Psoas muscle (tissue), 8 donors: ENCODE data around the gene SPTB. TPM values are rescaled to one million over a fixed set of nuclear protein-coding genes. Genes with fewer than 3 reads are reported as not detected.

ENCODE experiments used
- ATAC-seq, 4 donors: fragments of 200-7000 bp; cut with Tn5 transposase; one replicate each; pipeline ENCODE4 v1.9.1; 2020; ENCODE audit warnings: moderate library complexity in 3 of 4, mild to moderate bottlenecking in 2 of 4
- DNase-seq, 2 donors: peaks; one replicate each; pipeline ENCODE4 v3.0.0-alpha.2; 2020
- H3K27ac ChIP-seq: fragments of 200-600 bp; one replicate; pipeline ENCODE4 v1.8.0; 2022
- H3K27me3 ChIP-seq, 3 donors: fragments of 200-600 bp in 1 of 3; one replicate each; pipeline versions ENCODE4 v1.6.1 to v1.8.0; 2013 to 2022; ENCODE audit warnings: low read length in 2 of 3, mild to moderate bottlenecking in 2 of 3, moderate library complexity in 1 of 3; ENCODE audit not compliant: insufficient read depth in 3 of 3
- H3K36me3 ChIP-seq, 2 donors: fragments of 200-600 bp in 1 of 2; one replicate each; pipeline versions ENCODE4 v1.6.1 to v1.8.0; 2013 to 2022; ENCODE audit warnings: low read depth in 1 of 2, mild to moderate bottlenecking in 1 of 2, moderate library complexity in 1 of 2; ENCODE audit not compliant: insufficient read depth in 1 of 2
- H3K4me1 ChIP-seq: fragments of 200-600 bp; one replicate; pipeline ENCODE4 v1.8.0; 2022
- H3K4me3 ChIP-seq: fragments of 200-600 bp; one replicate; pipeline ENCODE4 v1.8.0; 2022; ENCODE audit warnings: mild to moderate bottlenecking
- H3K9me3 ChIP-seq: fragments of 200-600 bp; one replicate; pipeline ENCODE4 v1.8.0; 2022
- WGBS, 3 donors: extraction: QIAGEN DNeasy Blood & Tissue Kit; methylation state at CpG; one replicate each; pipeline versions ENCODE4 v1.1.6 to v1.1.7; 2013; 5-methylcytosine and 5-hydroxymethylcytosine counted together
- intact Hi-C, 2 donors: fragments of 100-400 bp; cut with DNase I; formaldehyde crosslinking; loops; one replicate each; pipeline versions ENCODE4 v1.11.0 to v1.14.2; 2022
- polyA plus RNA-seq, 3 donors: library from polyadenylated mRNA; stranded (reverse); fragments of 200-250 nt; gene quantifications; one replicate each; pipeline ENCODE4 v1.2.3, GENCODE V29; 2013
- total RNA-seq, 4 donors: library from RNA; stranded (reverse); fragmentation: NEBNext Ultra II Directional in 2 of 4; extraction: Animal tissue kit (Norgen Biotek cat#: 25700) in 2 of 4; gene quantifications; one replicate each; pipeline versions ENCODE4 v1.2.1 to v1.2.4, GENCODE V29; 2021 to 2023
- TF ChIP-seq, protein P1 (sequence below): fragments of 200-600 bp; IDR thresholded peaks from one replicate; pipeline ENCODE4 v1.8.0; 2022; ENCODE audit warnings: antibody characterized with exemption
- donor health status: healthy with polysubstance abuse.
- donor health status: DM: no; HTN: no; CAD: no; lungs with moderate emphysema.
- donor health status: Bipolar disorder and iron deficiency.
- donor health status: healthy.
- donor health status: DM: yes; HTN: yes; CAD: no.
- donor health status: DM: no; HTN: no; CAD: no.
- donor health status: DM: no; HTN: no; CAD: no.
- donor health status: DM: yes; HTN: yes; CAD: no.

SPTB gene
- total and polyA plus RNA-seq, 7 donors, result 43.4 to 540 (median 374) TPM

DNA sequence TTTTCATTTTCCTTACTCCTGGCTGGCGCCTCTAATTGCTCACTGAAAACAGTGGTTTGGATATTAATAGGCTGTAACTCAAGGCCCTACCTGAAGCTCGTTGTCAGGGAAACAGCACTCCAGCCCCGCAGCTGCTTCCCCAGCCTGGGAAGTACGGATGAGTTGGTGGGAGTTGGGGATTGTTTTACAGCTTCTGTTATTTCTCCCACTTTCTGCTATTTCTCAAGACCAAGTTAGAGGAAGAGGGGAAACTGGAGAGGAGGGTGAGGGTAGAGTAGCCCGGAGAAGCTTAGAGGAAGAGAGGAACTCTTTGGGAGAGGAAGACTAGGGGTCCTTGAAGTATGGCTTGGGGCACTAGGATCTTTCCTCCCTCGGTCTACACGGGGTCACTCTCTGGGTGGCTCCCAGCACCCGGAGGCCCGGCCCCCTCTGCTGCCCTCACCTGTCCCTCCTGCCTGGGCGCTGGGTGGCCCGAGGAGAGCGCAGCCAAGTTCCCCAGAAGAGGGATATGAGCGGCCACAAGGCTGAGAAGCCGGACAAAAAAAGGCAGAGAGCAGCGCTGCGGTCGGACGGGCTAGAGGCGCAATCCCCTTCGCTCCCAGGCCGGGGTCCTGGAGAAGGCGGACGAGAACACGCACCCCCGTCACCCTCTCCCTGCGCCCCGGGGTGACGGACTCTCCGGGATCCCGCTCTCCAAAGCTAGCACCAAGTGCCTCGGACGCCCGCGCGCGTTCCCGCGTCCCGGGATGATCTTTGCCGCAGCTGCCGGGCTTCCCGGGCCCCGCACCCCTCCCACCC lies 671 bp downstream of the SPTB start:
- Histone ChIP-seq H3K27ac (peak overlapping the region; percentile 98), H3K9me3 (no peaks in the 10 kb centered on the region), H3K4me1 (peaks cover 32% of the 10 kb centered on the region), H3K36me3 (peaks cover 0 to 27% of the 10 kb centered on the region in 2 donors), H3K27me3 (no peaks in the 10 kb centered on the region), H3K4me3 (peak overlapping the region; percentile 92)
- WGBS, 3 donors, result 3 to 5% (median 4%) methylated on average over 32 to 43 of the region's 43 CpGs
- TF ChIP-seq, protein P1, sequence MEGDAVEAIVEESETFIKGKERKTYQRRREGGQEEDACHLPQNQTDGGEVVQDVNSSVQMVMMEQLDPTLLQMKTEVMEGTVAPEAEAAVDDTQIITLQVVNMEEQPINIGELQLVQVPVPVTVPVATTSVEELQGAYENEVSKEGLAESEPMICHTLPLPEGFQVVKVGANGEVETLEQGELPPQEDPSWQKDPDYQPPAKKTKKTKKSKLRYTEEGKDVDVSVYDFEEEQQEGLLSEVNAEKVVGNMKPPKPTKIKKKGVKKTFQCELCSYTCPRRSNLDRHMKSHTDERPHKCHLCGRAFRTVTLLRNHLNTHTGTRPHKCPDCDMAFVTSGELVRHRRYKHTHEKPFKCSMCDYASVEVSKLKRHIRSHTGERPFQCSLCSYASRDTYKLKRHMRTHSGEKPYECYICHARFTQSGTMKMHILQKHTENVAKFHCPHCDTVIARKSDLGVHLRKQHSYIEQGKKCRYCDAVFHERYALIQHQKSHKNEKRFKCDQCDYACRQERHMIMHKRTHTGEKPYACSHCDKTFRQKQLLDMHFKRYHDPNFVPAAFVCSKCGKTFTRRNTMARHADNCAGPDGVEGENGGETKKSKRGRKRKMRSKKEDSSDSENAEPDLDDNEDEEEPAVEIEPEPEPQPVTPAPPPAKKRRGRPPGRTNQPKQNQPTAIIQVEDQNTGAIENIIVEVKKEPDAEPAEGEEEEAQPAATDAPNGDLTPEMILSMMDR, result no peak
- intact Hi-C loops, result loop anchor here (1.0 to 5.0 kb wide), 4 partner anchors 37 to 54 kb away; no protein-coding TSS in a partner anchor
- DNase-seq (peak; percentile 39 to 72), ATAC-seq (peak; percentile 44 to 58 (median 54))

- ATAC-seq, result peak in 3 of 4 donors; percentile 32 to 54 (median 38)
These were observed 1.9 kb downstream of the SPTB start for GRCh38 chr14:64877846-64878245.

GRCh38 chr14:64875350-64875749 lies 4.4 kb downstream of the SPTB start:
- DNase-seq (no peak), ATAC-seq (no peak)
- no peaks in the 10 kb centered on the region for H3K9me3 ChIP-seq
- intact Hi-C loops, result loop anchor here in 1 of 2 donors (5.0 kb wide), 2 partner anchors 33 to 48 kb away; no protein-coding TSS in a partner anchor
- peak overlapping the region; percentile 92 for H3K4me3 ChIP-seq
- TF ChIP-seq, protein P1, result no peak
- H3K27me3 ChIP-seq, result no peaks in the 10 kb centered on the region
- H3K27ac ChIP-seq, result peak overlapping the region; percentile 98
- peaks cover 0 to 30% of the 10 kb centered on the region in 2 donors for H3K36me3 ChIP-seq
- peaks cover 62% of the 10 kb centered on the region for H3K4me1 ChIP-seq
- 31 to 58% (median 43%) methylated on average over 4 of the region's 4 CpGs for WGBS, 3 donors

More at GRCh38 chr14:64877846-64878245, 1.9 kb downstream of the SPTB start:
- 37 to 47% (median 41%) methylated on average over 4 of the region's 4 CpGs for WGBS, 3 donors
- Histone ChIP-seq H3K9me3 (no peaks in the 10 kb centered on the region), H3K27me3 (no peaks in the 10 kb centered on the region), H3K4me3 (peak overlapping the region; percentile 92), H3K27ac (peak overlapping the region; percentile 98), H3K36me3 (peaks cover 0 to 27% of the 10 kb centered on the region in 2 donors), H3K4me1 (peaks cover 38% of the 10 kb centered on the region)
- TF ChIP-seq, protein P1, result no peak
- intact Hi-C loops, result loop anchor here in 1 of 2 donors (5.0 kb wide), 2 partner anchors 36 to 51 kb away; no protein-coding TSS in a partner anchor
- DNase-seq, result peak in 1 of 2 donors; percentile 49

DNA sequence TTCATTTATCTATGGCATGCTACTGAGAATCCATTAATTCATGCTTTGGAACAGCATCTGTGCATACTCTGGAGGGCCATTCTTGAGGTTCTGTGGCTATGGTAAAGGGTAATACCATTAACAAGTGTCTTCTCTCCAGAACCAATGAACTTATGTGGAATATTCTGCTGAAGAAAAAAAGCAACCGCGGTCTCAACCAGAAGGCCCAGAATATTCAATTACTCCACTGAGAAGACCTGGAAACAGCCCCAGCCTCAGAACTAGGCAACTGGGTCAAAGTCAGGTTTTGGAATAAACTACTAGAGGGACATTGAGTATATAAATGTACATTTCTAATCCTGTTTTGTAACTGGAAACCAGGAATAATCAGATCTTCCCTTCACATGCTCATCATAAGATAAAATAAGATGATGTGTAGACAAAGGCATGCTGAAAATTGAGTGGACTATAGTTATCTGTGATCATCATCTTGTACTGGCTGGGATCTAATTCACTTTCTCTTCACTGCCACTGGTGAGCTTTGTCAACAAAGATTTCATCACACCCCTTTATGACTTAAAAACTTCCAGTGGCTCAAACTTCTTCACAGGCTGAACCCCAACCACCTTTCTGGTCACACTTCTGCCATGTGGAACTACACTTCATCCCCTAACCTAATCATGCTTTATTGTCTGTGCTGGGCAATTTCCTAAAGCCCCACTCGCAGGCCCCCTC lies 6.0 kb downstream of the SPTB start:
- no peaks in the 10 kb centered on the region for H3K27me3 ChIP-seq
- H3K27ac ChIP-seq, result peak overlapping the region; percentile 98
- H3K9me3 ChIP-seq, result no peaks in the 10 kb centered on the region
- DNase-seq, result no peak
- TF ChIP-seq, protein P1, result no peak
- WGBS, 3 donors, result 34 to 55% (median 34%) methylated on average over 3 of the region's 3 CpGs
- H3K4me3 ChIP-seq, result peak overlapping the region; percentile 17
- peaks cover 0 to 30% of the 10 kb centered on the region in 2 donors for H3K36me3 ChIP-seq
- H3K4me1 ChIP-seq, result peaks cover 70% of the 10 kb centered on the region
- ATAC-seq, result peak; percentile 74 to 90 (median 82)
- intact Hi-C loops, result no loop called here
